Ascending aorta (tissue), 2 donors: ENCODE results near the gene ARMH4. TPM values are rescaled to one million over a fixed set of nuclear protein-coding genes. Genes with fewer than 3 reads are reported as not detected.

Source experiments
- DNase-seq, 2 donors: peaks; one replicate each; pipeline ENCODE4 v3.0.0-alpha.2; 2019; ENCODE audit warnings: low spot score in 2 of 2
- H3K27ac ChIP-seq, 2 donors: fragments of 200-600 bp; sonication (generic); one replicate each; pipeline ENCODE4 v1.5.1; 2016 to 2017; ENCODE audit warnings: mild to moderate bottlenecking in 1 of 2
- H3K27me3 ChIP-seq: fragments of 200-600 bp; sonication (generic); one replicate; pipeline ENCODE4 v1.5.1; 2017
- H3K36me3 ChIP-seq, 2 donors: fragments of 200-600 bp; sonication (generic); one replicate each; pipeline ENCODE4 v1.5.1; 2016
- H3K4me1 ChIP-seq, 2 donors: fragments of 200-600 bp; sonication (generic); one replicate each; pipeline ENCODE4 v1.5.1; 2016 to 2017; ENCODE audit warnings: mild to moderate bottlenecking in 1 of 2
- H3K4me3 ChIP-seq, 2 donors: fragments of 200-600 bp; sonication (generic); one replicate each; pipeline ENCODE4 v1.5.1; 2016 to 2017; ENCODE audit warnings: mild to moderate bottlenecking in 1 of 2
- H3K9me3 ChIP-seq, 2 donors: fragments of 200-600 bp; sonication (generic); one replicate each; pipeline ENCODE4 v1.5.1; 2016
- intact Hi-C: fragments of 100-400 bp; cut with DNase I; formaldehyde crosslinking; loops from one replicate; pipeline ENCODE4 v1.15.1; 2023
- total RNA-seq: library from RNA; depleted of rRNA; stranded (reverse); fragments of >200 nt; gene quantifications from one replicate; pipeline ENCODE4 v1.1.0, GENCODE V29; 2016
- TF ChIP-seq, protein P1 (sequence below), 3 experiments: fragments of 200-600 bp in 2 of 3; fragments of 450-650 bp in 1 of 3; sonication (generic) in 2 of 3; IDR thresholded peaks; one replicate each; pipeline ENCODE4 v1.5.1; 2016 to 2019; ENCODE audit warnings: antibody characterized with exemption in 3 of 3, mild to moderate bottlenecking in 1 of 3, moderate library complexity in 1 of 3

Gene ARMH4
- total RNA-seq, 1 donor from 2014 or later, result 3.8 TPM

DNA sequence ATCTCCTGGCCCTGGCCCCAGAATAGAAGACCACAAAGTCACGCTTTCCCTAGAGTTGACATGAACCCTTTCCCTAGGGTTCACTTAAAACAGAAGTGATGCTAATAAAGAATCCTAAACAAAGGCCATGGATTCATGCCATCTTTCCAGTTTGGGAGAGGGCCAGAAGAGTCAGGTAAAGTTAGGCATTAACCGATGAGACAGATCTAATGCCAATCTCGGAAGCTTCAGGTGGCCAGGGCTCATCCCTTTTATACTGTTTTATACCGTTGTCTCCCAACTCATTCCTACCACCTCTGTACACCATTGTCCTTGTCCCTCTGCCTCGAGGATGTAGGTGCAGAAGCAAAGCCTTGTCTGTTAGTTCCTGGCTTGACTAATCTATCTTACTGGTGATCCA, 25.1 kb upstream of the ARMH4 start:
- Histone ChIP-seq H3K4me1 (no peaks in the 10 kb centered on the region), H3K4me3 (no peak overlapping the region), H3K36me3 (no peaks in the 10 kb centered on the region), H3K9me3 (no peaks in the 10 kb centered on the region), H3K27ac (no peak overlapping the region), H3K27me3 (no peaks in the 10 kb centered on the region)
- DNase-seq, result no peak
- intact Hi-C loops, result no loop called here
- TF ChIP-seq, protein P1, sequence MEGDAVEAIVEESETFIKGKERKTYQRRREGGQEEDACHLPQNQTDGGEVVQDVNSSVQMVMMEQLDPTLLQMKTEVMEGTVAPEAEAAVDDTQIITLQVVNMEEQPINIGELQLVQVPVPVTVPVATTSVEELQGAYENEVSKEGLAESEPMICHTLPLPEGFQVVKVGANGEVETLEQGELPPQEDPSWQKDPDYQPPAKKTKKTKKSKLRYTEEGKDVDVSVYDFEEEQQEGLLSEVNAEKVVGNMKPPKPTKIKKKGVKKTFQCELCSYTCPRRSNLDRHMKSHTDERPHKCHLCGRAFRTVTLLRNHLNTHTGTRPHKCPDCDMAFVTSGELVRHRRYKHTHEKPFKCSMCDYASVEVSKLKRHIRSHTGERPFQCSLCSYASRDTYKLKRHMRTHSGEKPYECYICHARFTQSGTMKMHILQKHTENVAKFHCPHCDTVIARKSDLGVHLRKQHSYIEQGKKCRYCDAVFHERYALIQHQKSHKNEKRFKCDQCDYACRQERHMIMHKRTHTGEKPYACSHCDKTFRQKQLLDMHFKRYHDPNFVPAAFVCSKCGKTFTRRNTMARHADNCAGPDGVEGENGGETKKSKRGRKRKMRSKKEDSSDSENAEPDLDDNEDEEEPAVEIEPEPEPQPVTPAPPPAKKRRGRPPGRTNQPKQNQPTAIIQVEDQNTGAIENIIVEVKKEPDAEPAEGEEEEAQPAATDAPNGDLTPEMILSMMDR (IDR thresholded peaks at IDR 0.05), result no peak

DNA sequence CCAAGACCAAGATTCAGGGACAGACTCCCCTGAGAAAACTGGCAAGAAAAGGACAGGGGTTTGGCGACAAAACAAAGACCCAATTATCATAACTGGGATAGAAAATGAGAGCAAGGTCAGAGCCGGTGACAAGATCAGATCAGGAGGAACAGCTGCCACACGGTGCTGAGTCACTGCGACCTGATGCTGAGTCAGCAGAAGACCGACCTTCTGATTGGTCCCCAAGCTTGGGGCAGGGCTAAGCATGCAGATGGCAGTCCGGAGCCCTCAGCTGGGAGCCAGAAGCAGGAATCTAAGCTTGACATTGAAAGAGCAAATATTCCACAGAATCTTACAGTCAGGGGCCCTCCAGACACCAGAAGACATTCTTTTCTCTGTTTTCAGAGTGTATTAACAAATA, 19.1 kb upstream of the ARMH4 start:
- H3K27ac ChIP-seq, result no peak overlapping the region
- TF ChIP-seq, protein P1 (IDR thresholded peaks at IDR 0.05), result no peak
- no peaks in the 10 kb centered on the region for H3K36me3 ChIP-seq
- DNase-seq, result peak; percentile 24 to 81
- no peaks in the 10 kb centered on the region for H3K9me3 ChIP-seq
- no peaks in the 10 kb centered on the region for H3K4me1 ChIP-seq
- H3K27me3 ChIP-seq, result no peaks in the 10 kb centered on the region
- peak overlapping the region in 1 of 2 donors; percentile 17 for H3K4me3 ChIP-seq
- intact Hi-C loops, result no loop called here

DNA sequence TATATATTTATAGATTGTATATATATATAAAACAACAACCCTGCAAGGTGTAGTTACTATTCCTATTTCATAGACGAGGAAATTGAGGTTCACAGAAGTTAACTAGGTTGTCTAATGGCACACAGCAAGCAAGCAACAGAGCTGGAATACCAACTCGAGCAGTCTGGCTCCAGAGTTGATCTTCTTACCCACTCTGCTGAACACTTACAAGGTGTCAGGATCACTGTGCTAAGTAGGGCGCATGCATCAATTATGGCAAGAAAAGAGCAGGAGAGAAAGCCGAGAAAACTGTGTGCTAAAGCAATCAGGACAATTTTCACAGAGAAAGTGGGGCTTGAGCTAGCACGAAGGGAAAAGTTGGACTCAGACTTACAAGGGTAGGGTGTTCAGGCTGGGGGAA, 15.9 kb upstream of the ARMH4 start:
- no peaks in the 10 kb centered on the region for H3K27me3 ChIP-seq
- no peaks in the 10 kb centered on the region for H3K4me1 ChIP-seq
- TF ChIP-seq, protein P1 (IDR thresholded peaks at IDR 0.05), result no peak
- no peak overlapping the region for H3K4me3 ChIP-seq
- no peaks in the 10 kb centered on the region for H3K9me3 ChIP-seq
- intact Hi-C loops, result no loop called here
- H3K36me3 ChIP-seq, result no peaks in the 10 kb centered on the region
- DNase-seq, result no peak
- no peak overlapping the region for H3K27ac ChIP-seq

DNA sequence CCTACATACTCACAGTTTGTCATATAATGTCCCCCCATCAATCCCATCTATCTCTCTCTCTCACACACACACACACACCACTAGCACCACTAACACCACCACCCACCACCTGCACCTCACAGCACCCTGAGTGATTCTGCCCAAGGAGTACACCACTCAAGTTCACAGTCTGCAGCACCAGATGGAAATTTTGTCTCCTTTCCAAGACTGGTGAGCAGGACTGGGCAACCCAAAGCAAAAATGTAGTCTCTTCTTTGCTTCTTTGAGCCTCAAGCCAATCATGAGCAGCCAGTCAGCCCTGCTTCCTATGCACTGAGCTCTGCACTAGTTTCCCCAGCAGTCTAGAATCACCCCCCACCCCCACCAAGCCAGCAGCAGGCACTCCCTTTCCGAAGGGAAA, 15.0 kb upstream of the ARMH4 start:
- H3K4me3 ChIP-seq, result no peak overlapping the region
- no peaks in the 10 kb centered on the region for H3K36me3 ChIP-seq
- intact Hi-C loops, result no loop called here
- no peak overlapping the region for H3K27ac ChIP-seq
- DNase-seq, result no peak
- H3K27me3 ChIP-seq, result no peaks in the 10 kb centered on the region
- TF ChIP-seq, protein P1 (IDR thresholded peaks at IDR 0.05), result no peak
- no peaks in the 10 kb centered on the region for H3K9me3 ChIP-seq
- no peaks in the 10 kb centered on the region for H3K4me1 ChIP-seq

DNA sequence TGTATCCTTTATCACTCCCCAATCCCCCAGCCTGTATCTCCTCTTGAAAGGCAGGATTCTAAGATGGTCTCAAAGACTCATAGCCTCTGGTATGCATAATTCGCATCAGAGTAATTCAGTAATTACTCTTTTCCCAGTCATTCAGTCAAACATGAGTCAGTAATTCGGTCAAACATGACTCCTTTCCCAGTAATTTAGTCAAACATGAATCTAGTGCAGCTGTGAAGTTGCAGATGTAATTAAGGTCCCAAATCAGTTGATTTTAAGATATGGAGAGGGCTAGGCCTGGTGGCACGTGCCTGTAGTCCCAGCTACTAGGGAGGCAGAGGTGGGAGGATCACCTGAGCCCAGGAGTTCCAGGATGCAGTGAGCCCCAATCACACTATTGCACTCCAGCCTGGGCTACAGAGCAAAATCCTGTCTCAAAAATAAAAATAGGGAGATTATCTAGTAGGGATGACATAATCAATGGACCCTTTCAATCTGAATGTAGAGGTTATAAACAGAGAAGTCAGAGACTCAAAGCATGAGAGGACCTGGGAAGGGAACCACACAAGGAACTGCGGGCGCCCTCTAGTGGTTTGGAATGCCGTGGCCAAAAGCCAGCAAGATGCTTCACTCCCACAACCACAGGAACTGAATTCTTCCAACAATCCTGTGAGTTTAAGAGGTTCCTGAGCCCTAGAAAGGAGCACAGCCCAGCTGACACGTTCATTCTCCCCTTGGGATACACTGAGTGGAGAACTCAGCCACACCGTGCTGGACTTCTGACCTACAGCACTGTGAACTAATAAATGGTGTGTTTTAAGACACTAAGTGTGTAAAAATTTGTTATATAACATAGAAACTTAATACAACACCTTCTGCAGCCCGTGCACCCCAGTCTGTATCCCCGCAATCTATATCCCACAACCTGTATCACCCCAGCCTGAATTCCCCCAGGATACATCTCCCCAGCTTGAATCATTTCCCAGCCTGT, 14.3 kb upstream of the ARMH4 start:
- intact Hi-C loops, result loop anchor here (1.0 kb wide), 1 partner anchor 58 kb away; no protein-coding TSS in a partner anchor
- no peaks in the 10 kb centered on the region for H3K27me3 ChIP-seq
- H3K4me1 ChIP-seq, result no peaks in the 10 kb centered on the region
- no peaks in the 10 kb centered on the region for H3K9me3 ChIP-seq
- H3K36me3 ChIP-seq, result no peaks in the 10 kb centered on the region
- H3K27ac ChIP-seq, result no peak overlapping the region
- TF ChIP-seq, protein P1 (IDR thresholded peaks at IDR 0.05), result peak; percentile 49 to 93 (median 87)
- H3K4me3 ChIP-seq, result no peak overlapping the region
- peak; percentile 15 to 90 for DNase-seq
